Gastrocnemius medialis (tissue), 4 donors: Measurements from ENCODE around the gene DNM3. TPM values are rescaled to one million over a fixed set of nuclear protein-coding genes. Genes with fewer than 3 reads are reported as not detected.

ENCODE experiments used
- ATAC-seq, 2 donors: fragments of 150-250 bp; one replicate each; pipeline ENCODE4 v1.9.1; 2016
- DNase-seq, 2 donors: peaks; one replicate each; pipeline ENCODE4 v3.0.0-alpha.2; 2019
- H3K27ac ChIP-seq, 4 donors: fragments of 200-600 bp; sonication (generic); 1 replicate in 1 of 4; 2 replicates in 3 of 4; pipeline ENCODE4 v1.5.1; 2016 to 2018; ENCODE audit warnings: mild to moderate bottlenecking in 2 of 4, moderate library complexity in 1 of 4
- H3K27me3 ChIP-seq, 3 donors: fragments of 200-600 bp; sonication (generic) in 2 of 3; 1 replicate in 1 of 3; 2 replicates in 2 of 3; pipeline versions ENCODE4 v1.5.1 to v1.6.0; 2016 to 2019; ENCODE audit warnings: mild to moderate bottlenecking in 1 of 3, moderate library complexity in 1 of 3
- H3K36me3 ChIP-seq, 2 donors: fragments of 200-600 bp; sonication (generic) in 1 of 2; one replicate each; pipeline ENCODE4 v1.5.1; 2017 to 2018
- H3K4me1 ChIP-seq, 2 donors: fragments of 200-600 bp; sonication (generic) in 1 of 2; one replicate each; pipeline ENCODE4 v1.5.1; 2016 to 2017; ENCODE audit warnings: mild to moderate bottlenecking in 2 of 2
- H3K4me3 ChIP-seq, 4 donors: fragments of 200-600 bp; sonication (generic) in 3 of 4; 1 replicate in 1 of 4; 2 replicates in 3 of 4; pipeline ENCODE4 v1.5.1; 2016 to 2019; ENCODE audit warnings: mild to moderate bottlenecking in 2 of 4
- H3K9me3 ChIP-seq, 3 donors: fragments of 200-600 bp; sonication (generic) in 2 of 3; 1 replicate in 1 of 3; 2 replicates in 2 of 3; pipeline ENCODE4 v1.5.1; 2016 to 2019
- POLR2A ChIP-seq, 2 donors: fragments of 450-650 bp; IDR thresholded peaks; one replicate each; pipeline ENCODE4 v1.6.1; 2017; ENCODE audit warnings: antibody characterized with exemption in 2 of 2, mild to moderate bottlenecking in 2 of 2, moderate library complexity in 2 of 2
- in situ Hi-C, 4 donors: fragments of 200-750 bp; cut with MboI; loops; one replicate each; pipeline versions ENCODE4 v1.15.0 to v1.8.0; 2017; ENCODE audit warnings: low sequenced_read_pairs in 4 of 4
- intact Hi-C: fragments of 100-400 bp; cut with DNase I; formaldehyde crosslinking; loops from one replicate; pipeline ENCODE4 v1.15.1; 2023; ENCODE audit warnings: low total_unique reads
- total RNA-seq, 4 donors: library from RNA; depleted of rRNA; stranded (reverse); fragments of >200 nt; gene quantifications; one replicate each; pipeline versions ENCODE4 v1.1.0 to v1.2.3, GENCODE V29; 2016
- TF ChIP-seq, protein P1 (sequence below), 5 experiments: fragments of 450-650 bp in 3 of 5; fragments of 200-600 bp in 2 of 5; sonication (generic) in 2 of 5; IDR thresholded peaks in 4 of 5; conservative IDR thresholded peaks in 1 of 5; 1 replicate in 4 of 5; 2 replicates in 1 of 5; pipeline ENCODE4 v1.5.1; 2016 to 2019; ENCODE audit warnings: antibody characterized with exemption in 5 of 5, mild to moderate bottlenecking in 3 of 5, moderate library complexity in 3 of 5

The DNM3 gene
- total RNA-seq, 4 donors from 2014 or later: 0.35 to 1.6 (median 1.1) TPM

DNA sequence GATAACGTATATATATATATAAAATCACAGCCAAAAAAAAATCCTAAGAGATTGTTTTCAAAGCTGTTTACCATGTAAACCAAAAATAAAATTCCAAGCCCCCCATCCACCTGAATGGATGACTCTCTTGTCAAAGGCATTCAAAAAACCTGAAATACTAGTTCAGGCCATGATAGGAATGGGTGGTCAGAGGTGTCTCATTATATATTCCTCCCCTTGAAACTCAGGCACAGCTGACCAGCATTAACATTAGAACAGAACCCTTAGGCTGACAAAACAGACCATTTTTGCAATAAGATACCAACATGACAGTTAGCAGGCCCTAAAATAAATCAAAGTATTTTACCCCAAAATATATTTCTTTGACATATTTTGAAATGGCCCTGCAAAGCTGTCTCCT, 122.5 kb downstream of the DNM3 start:
- Histone ChIP-seq H3K27ac (no peak overlapping the region), H3K27me3 (no peaks in the 10 kb centered on the region), H3K9me3 (no peaks in the 10 kb centered on the region), H3K4me3 (no peak overlapping the region), H3K4me1 (no peaks in the 10 kb centered on the region), H3K36me3 (no peaks in the 10 kb centered on the region)
- ATAC-seq (no peak), DNase-seq (no peak)
- intact Hi-C loops: no loop called here
- TF ChIP-seq, protein P1, sequence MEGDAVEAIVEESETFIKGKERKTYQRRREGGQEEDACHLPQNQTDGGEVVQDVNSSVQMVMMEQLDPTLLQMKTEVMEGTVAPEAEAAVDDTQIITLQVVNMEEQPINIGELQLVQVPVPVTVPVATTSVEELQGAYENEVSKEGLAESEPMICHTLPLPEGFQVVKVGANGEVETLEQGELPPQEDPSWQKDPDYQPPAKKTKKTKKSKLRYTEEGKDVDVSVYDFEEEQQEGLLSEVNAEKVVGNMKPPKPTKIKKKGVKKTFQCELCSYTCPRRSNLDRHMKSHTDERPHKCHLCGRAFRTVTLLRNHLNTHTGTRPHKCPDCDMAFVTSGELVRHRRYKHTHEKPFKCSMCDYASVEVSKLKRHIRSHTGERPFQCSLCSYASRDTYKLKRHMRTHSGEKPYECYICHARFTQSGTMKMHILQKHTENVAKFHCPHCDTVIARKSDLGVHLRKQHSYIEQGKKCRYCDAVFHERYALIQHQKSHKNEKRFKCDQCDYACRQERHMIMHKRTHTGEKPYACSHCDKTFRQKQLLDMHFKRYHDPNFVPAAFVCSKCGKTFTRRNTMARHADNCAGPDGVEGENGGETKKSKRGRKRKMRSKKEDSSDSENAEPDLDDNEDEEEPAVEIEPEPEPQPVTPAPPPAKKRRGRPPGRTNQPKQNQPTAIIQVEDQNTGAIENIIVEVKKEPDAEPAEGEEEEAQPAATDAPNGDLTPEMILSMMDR (IDR thresholded peaks at IDR 0.05 in 4 of 5, conservative IDR thresholded peaks at IDR 0.05 in 1 of 5): no peak
- TF ChIP-seq POLR2A (IDR thresholded peaks at IDR 0.05): no peak
- in situ Hi-C loops: no loop called here

DNA sequence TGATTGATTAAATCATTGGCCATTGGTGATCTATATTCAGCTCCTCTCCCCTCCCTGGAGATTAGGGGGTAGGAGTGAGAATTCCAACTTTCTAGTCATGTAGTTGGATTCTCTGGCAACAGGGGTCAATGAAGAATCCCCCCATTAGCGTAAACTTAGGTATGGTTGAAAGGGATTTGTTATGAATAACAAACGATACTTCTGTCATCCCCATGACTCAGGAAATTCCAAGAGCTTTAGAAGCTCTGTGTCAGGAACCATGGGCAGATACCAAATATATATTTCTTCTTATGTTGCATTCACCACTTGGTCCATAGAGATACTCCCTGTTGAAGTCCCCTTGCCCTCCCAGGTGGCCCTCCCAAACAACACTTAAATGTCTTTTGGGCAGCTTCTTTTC, 124.5 kb downstream of the DNM3 start:
- H3K4me3 ChIP-seq: no peak overlapping the region

DNA sequence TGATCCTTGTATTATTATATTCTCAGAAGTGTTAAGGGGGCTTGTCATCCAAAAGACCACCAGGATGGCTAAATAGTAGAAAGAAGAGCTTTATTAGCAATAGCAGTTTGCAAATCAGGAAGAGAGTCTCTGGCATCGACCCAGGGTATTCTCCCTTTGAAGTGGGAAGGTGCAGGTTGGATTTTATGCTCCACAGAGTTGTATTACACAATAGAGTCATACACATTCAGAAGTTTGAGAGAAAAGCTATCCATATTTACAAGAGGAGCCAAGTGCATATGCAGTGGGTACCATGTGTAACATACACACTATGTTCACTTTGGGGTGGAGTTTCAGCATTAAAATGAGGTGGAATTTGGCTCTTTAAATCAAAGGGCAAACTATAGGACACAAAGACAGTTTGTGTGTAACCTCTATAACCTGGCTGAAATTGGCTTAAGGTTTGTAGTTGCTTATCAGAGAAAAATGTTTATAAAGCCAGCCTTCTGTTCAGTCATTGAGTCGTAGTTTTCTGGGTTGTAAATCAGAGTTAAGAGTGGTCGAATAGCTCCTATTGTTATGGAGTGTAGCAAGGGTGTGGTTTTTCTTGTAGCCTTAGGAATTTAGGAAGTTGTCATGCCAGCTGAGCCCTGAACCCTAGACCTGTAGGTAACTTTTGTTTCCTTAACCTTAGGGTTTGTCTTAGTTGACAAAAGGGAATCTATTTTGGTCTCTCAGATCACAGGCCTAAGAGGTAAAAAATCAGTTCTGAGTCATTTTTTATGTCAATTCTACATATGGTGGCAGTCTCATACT, 125.3 kb downstream of the DNM3 start:
- no peaks in the 10 kb centered on the region for H3K9me3 ChIP-seq
- intact Hi-C loops (no loop called here), in situ Hi-C loops (no loop called here)
- no peaks in the 10 kb centered on the region for H3K4me1 ChIP-seq
- no peak overlapping the region for H3K27ac ChIP-seq
- TF ChIP-seq, protein P1 (IDR thresholded peaks at IDR 0.05 in 4 of 5, conservative IDR thresholded peaks at IDR 0.05 in 1 of 5): no peak
- no peak for TF ChIP-seq POLR2A (IDR thresholded peaks at IDR 0.05)
- H3K4me3 ChIP-seq: no peak overlapping the region
- ATAC-seq (no peak), DNase-seq (no peak)
- H3K27me3 ChIP-seq: no peaks in the 10 kb centered on the region
- H3K36me3 ChIP-seq: no peaks in the 10 kb centered on the region

More for the DNA sequence above, 124.5 kb downstream of the DNM3 start:
- no peak overlapping the region for H3K27ac ChIP-seq
- intact Hi-C loops (no loop called here), in situ Hi-C loops (no loop called here)
- no peaks in the 10 kb centered on the region for H3K36me3 ChIP-seq
- DNase-seq (no peak), ATAC-seq (no peak)
- no peaks in the 10 kb centered on the region for H3K27me3 ChIP-seq
- no peaks in the 10 kb centered on the region for H3K4me1 ChIP-seq
- no peak for TF ChIP-seq POLR2A (IDR thresholded peaks at IDR 0.05)
- TF ChIP-seq, protein P1 (IDR thresholded peaks at IDR 0.05 in 4 of 5, conservative IDR thresholded peaks at IDR 0.05 in 1 of 5): no peak
- H3K9me3 ChIP-seq: no peaks in the 10 kb centered on the region

DNA sequence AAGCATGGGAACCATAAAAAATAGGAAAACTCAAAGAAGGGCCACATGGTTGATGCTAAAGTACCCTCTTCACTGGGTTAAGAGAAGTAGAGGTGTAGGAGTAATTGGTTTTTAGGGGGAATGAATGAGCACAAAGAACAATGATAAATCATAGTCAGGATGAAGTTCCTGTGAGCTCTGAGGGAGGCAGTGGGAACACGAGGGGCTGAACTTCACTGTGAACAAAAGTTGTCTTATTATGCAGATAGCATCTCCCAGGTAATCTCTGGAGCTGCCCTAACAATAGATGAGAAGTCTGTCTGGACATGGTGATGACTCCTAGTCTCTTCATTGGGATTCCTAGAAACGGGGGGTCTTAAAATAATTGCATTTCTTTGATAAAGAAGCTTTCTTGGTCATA, 127.9 kb downstream of the DNM3 start:
- no peaks in the 10 kb centered on the region for H3K9me3 ChIP-seq
- in situ Hi-C loops (no loop called here), intact Hi-C loops (no loop called here)
- no peaks in the 10 kb centered on the region for H3K4me1 ChIP-seq
- no peaks in the 10 kb centered on the region for H3K36me3 ChIP-seq
- TF ChIP-seq, protein P1 (IDR thresholded peaks at IDR 0.05 in 4 of 5, conservative IDR thresholded peaks at IDR 0.05 in 1 of 5): no peak
- no peak for TF ChIP-seq POLR2A (IDR thresholded peaks at IDR 0.05)
- ATAC-seq (no peak), DNase-seq (no peak)
- no peak overlapping the region for H3K27ac ChIP-seq
- no peaks in the 10 kb centered on the region for H3K27me3 ChIP-seq
- H3K4me3 ChIP-seq: no peak overlapping the region
